GM12801 (cell line): ENCODE measurements around the gene CBX3.

ENCODE experiments used
- TF ChIP-seq, protein P1 (sequence below): IDR thresholded peaks from one replicate; pipeline ENCODE4 v1.5.1; 2011; ENCODE audit warnings: control low read depth; ENCODE audit not compliant: insufficient read length; ENCODE audit errors: extremely low read depth

The CBX3 gene

DNA sequence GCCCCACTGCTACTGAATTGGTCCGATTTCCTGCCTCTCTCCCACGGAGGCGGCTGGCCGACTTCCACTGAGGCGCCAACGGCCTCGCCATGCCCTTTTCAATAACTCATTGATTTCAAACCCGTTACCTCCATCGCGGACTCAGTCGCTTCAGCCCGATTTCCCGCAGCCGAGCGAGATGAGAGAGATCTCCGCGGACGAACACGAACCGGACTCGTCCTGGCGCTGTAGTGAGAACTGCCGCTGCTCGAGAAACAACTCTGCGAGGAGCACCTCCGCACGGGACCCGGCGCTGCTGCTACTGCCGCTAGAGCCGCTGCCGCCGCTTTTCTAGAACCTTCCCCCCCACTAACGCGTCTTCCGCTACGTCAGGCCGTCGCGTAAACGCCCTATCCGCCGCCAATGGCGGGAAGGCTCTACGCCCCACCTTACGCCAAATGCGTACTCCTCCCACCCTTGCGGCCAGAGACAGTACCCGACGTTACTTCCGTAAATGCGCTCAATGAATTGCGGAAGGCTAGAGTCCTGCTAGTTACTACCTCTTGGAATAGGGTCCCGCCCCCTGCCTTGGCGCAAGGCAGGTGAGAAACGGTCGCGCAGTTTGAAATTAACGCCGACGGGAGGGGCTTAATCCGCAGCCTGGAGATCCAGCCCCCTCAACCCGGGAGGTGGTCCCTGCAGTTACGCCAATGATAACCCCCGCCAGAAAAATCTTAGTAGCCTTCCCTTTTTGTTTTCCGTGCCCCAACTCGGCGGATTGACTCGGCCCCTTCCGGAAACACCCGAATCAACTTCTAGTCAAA lies 900 bp upstream of the CBX3 start, which contains the start of gene HNRNPA2B1:
Gene HNRNPA2B1 (minus strand): TSS at position 303 of the 803 bp plus-strand sequence. CDS start 169 bp downstream, at position 134.
- TF ChIP-seq, protein P1, sequence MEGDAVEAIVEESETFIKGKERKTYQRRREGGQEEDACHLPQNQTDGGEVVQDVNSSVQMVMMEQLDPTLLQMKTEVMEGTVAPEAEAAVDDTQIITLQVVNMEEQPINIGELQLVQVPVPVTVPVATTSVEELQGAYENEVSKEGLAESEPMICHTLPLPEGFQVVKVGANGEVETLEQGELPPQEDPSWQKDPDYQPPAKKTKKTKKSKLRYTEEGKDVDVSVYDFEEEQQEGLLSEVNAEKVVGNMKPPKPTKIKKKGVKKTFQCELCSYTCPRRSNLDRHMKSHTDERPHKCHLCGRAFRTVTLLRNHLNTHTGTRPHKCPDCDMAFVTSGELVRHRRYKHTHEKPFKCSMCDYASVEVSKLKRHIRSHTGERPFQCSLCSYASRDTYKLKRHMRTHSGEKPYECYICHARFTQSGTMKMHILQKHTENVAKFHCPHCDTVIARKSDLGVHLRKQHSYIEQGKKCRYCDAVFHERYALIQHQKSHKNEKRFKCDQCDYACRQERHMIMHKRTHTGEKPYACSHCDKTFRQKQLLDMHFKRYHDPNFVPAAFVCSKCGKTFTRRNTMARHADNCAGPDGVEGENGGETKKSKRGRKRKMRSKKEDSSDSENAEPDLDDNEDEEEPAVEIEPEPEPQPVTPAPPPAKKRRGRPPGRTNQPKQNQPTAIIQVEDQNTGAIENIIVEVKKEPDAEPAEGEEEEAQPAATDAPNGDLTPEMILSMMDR = no peak

DNA sequence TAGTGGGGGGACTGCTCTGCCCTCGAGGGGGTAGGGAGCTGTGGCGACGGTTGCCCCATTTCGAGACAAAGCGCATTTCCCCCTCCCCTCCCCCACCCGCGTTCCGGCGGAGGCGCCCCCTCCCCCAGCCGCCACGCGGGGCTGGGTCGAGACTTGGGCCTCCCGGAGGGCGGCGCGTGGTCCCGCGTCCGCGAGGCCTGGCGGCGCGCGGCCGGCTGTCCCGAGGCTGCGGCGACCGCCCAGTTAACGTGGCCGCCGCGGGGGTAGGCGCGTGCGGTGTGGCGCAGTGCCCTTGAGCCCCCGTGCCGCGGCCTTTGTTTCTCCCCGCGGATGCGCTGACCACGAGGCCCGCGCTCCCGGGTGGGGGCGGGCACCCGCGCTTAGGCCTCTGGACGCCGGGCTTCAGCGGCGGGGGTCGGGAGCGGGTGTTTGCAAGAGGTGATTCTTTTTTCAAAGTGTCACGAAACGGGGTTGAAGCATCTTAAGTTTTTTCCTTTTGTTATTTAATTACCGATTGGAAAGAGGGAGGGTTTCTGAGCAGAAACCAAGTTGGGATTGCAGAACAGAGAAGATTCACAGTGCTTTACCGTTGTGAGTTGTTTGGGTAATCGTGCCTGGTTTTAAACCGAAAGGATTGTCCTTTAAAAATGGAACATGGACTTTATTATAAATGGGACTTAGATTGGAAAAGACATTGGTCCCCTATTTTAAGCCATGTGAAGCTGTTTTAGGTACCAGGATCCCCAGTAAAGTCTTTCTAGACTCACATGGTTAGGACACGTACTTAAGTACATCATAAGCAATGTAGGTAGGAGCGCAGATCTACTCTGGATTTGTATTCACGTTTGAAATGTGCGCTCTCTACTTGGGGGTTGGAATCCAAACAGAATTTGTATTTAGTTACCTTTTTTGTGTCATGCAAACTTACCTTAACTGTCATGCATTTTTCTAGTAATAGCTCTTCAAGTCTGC lies 760 bp downstream of the CBX3 start:
- TF ChIP-seq, protein P1 = no peak

DNA sequence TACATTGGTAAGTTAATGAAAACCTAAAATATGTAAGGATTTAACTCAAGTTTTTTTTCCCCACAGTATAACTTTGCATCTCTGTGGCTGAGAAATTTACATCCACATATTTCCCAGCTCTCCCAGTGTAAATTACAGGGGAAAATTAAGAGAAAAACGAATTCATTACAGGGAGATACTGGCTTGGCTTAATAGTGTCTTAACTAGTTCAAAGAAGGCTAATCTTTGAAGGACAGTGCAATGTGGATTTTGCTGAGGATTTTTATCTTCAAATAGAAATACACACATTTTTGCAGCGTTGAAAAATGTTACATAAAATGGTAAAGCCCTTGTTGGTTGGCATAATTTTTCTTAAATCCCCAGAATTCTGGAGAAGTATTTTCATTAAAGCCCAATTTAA lies 1.5 kb downstream of the CBX3 start:
- TF ChIP-seq, protein P1 = no peak

DNA sequence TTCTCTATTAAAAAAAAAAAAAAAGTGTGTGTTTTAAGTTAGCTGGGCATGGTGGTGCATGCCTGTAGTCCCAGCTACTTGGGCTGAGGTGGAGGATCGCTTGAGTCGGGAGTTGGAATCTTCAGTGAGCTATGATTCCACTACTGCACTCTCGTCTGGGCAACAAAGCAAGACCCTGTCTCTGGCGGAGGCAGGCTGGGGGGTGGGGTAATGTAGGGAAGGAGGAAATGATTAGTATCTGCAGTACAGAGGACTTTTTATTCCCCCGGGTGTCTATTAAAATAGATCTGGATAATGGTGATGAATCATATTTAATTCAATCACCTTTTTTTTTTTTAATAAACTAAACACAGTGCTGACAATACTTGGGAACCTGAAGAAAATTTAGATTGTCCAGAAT lies 6.5 kb downstream of the CBX3 start:
- TF ChIP-seq, protein P1 = no peak

DNA sequence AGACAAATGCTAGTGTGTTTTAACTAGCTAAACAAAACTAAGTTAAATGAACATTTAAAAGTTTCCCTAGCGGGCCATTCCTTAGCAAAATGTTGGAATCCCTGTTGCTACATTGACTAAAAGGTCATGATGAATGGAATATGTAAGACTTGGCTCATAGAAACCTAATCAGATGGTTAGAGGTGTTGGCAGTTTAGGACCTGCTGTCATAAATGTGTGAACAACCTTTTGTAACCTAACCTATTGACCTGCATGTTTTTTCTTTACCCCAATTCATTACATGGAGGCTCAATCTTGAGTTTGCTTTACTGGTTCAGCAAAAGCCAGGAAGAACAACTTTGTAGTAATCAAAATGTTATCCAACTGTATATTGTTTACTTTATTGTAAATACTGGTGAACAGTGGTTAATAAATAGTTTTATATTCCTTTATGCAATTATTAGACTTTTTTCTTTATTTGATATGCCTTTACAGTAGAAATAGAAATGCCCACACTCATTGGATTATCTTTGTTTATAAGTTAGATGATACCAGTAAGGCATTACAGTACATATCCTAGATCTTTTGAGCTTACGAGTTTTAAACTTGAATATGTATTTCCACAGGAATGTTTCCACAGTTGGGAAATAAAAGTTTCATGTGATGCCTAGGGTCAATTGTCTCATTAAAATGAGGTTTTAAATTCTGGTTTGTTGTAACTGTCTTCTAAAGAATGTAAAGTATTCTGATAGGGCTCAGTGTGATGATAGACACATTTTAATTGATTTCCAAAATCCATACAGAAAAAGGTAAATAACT lies 11.6 kb downstream of the CBX3 start:
- TF ChIP-seq, protein P1 = no peak

DNA sequence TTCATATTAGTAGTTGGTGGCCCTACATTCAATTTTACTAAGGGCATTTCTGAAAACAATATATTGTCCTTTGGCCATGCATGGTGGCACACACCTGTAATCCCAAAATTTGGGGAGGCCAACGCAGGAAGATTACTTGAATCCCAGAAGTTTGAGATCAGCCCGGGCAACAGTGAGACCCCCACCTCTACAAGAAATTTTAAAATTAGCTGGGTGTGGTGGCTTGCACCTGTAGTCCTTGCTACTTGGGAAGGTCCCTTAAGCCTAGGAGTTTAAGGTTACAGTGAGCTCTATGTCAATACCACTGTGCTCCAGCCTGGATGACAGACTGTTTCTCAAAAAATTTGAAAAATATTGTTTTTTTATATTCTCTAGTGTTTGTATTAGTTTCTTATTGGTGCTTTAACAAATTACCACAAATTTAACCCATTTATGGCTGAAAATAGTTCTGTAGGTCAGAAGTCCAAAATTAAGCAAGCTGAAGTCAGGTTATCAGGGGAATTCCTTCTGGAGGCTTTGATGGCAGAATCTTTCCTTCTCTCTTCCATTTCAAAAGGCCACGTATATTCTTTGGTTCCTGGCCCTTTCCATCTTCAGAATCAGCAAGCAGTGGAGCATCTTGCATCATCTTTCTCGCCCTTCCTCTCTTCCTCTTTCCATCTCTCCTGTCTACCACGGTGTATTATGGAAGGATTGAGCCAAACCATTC lies 12.4 kb downstream of the CBX3 start:
- TF ChIP-seq, protein P1 = no peak
